Iris pigment epithelial cell (primary cell): Measurements from ENCODE around the gene PIGR.
A peak's percentile ranks its signal among the peaks of the same experiment; 100 is the strongest.

Source experiments
- DNase-seq: peaks from one replicate; pipeline ENCODE4 v3.0.0-alpha.2; 2011; ENCODE audit warnings: low read depth

Gene PIGR

DNA sequence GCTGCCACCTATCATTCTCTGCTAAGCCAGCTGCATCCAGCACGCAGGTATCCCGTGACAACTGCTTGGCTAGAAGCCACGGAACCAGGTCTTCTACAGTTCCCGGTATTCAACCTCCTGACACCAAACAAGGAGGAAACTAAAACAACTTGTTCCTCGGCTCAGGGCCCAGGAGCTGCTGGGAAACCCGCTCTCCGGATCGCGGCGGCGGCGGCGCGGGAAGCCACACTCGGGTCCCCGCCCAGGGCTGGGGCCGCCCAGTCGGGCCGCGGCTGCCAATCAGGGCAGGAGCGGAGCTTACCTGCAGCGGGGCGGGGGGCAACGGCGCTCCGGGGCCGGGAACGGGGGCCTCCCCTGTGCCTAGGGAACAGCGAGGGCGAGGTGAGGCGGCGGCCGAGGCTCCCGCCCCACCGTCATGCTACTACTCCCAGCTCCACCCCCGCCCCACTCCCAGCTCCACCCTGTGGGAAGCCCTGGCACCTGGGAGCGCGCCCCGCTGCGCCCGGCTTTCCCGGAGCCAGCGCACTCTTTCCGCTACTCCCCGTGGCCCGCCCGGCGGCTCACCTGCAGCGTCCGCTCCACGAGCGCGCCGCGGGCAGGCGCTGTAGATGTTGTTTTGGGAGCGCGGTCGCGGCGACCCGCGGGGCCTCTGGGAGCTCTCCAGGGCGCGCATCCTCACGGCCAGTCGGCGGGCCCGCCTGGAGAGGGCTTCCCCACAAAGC is 36.9 kb downstream of the PIGR start:
- DNase-seq, result no peak

- DNase-seq, result no peak
Measured at GRCh38 chr1:206908038-206908437, 38.2 kb downstream of the PIGR start.

- DNase-seq, result peak; percentile 25
Measured at GRCh38 chr1:206907304-206907991, 38.8 kb downstream of the PIGR start.

DNA sequence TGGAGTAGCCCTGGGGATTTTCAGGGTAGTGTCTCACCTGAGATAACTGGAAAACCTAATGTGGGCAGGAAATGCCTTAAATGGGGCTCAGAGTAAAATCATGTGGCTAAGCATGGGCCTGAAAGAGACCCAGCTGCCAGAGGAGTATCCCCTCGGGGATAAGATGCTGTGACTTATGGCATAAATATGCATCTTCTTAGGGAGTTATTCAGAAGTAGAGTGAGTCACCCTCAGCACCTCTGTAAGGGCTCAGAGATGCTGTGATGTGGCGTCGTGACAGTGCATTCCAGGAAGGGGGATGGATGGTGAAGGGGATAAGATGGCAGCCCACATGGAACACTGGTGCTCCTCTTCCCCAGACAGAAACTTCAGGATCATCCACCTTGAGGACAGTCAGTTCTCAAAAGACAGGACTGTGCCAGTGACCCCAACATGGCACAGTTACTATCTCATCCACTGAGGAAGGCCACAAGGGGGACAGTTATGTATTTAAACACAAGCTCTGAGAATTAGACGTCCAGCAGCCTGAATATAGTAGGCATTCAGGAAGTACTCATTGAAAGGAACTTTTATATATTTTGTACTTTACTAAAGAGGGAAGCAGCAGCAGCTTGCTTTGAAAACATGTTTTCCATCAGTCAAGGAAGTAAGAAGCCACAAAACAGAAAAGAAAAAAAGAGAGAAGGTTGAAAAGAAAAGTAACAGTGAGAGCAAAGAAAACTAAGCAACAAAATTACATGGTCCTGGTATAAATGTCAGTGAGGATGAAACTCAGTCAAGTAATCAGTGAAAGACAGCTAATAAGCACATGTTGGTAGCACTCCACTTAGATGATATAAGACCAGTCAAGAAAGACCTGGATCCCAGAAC is 40.7 kb downstream of the PIGR start:
- DNase-seq, result peak; percentile 86

- no peak for DNase-seq
Measured at GRCh38 chr1:206904423-206905142, 41.7 kb downstream of the PIGR start.

- peak; percentile 41 for DNase-seq
Measured at GRCh38 chr1:206903687-206904086, 42.6 kb downstream of the PIGR start.

GRCh38 chr1:206902702-206903101 is 43.6 kb downstream of the PIGR start:
- DNase-seq, result no peak

DNA sequence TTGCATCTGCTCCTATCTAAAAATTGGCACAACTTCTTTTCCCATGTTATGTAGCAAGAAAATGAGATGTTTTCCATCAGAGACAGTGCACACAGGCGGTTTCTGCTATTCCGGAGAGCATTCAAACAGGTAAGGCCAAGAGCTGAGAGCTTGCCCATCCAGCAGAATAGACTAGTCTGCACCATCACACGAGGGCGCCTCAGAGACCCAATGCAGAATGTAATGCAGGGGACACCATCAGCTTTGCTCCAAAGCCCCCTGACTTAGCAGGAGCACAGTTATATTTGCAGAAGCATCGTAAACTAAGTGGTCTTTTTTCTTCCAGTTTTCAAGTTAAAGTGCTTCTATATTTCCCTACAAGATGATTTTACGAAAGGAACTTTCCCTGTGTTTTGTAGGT is 44.3 kb downstream of the PIGR start:
- DNase-seq, result no peak

GRCh38 chr1:206900149-206900548 is 46.1 kb downstream of the PIGR start:
- no peak for DNase-seq

DNA sequence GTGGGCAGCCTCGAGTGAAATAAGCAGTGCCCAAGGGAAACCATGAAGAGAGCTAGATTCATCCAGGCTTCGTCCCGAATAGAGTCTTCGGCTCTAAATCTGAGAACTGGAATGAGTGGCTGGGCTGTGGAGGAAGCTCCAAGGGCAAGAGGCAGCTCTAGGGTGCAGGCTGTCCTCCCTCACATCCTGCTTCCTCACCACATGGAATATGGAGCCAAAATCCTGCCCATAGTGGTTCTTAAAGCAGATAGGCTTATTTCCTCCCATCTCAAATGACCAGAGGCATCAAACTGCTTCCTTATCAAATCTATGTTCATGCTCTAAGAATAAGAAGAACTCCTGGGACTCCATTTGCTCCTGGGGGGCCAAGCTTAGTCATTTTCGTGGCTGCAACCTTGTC is 46.5 kb downstream of the PIGR start:
- no peak for DNase-seq

DNA sequence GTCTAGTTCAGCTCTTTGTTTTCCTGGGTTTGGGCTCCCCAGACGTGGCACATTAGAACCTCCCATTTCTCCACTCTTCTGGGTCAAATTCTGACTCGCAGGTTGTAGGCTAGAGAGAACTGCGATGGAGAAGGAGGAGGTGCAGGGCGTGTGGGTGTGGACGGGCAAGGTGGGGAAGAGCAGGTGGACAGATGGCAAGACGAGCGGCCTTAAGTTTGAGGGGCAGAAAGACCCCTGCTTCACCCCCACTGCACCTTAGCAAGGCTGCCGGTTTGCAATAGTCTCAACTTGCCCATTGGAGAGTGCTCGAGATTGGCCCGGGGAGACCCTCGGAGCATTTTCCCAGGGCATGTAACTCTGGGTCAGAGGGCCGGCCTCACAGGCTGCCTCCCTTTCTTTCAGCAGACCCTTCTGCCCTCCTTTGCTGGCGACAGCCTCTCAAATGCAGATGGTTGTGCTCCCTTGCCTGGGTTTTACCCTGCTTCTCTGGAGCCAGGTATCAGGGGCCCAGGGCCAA is 47.3 kb downstream of the PIGR start:
- DNase-seq, result no peak

DNA sequence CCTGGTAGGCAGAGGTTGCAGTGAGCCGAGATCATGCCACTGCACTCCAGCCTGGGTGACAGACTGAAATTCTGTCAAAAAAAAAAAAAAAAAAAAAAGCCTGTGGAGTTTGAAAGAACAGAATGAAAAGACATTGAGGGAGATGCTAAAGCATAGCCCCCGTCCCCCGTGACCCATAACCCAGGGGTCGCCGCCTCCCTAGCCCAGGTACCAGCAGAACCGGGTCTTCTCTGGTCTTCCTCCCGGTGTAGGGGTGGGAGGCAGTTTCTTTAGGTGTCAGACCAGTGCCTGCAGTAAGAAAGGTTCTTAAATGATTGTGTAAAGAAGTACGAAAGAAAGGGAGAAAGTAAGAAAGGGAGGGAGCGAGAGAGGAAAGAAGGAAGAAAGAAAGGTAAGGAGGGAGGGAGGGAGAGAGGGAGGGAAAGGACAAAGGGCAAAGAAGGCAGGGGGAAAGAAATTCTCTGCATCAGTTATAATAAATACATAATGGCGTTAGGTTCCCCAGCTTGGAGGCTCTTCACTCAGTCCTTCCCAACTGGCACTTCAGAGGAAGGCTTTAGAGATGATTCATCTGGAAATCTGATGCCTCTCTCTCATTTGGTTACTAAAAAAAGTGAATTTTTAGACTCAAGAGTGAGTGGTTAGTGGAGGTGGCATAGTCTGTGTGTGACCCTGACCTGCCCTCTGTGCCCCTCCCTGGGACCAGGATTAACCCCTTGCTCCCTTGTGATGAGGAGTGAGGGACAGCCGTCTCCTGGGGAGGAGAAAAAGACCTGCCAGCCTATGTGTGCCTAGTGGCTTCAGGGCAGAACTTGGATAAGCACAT is 48.0 kb downstream of the PIGR start:
- peak; percentile 69 for DNase-seq

DNA sequence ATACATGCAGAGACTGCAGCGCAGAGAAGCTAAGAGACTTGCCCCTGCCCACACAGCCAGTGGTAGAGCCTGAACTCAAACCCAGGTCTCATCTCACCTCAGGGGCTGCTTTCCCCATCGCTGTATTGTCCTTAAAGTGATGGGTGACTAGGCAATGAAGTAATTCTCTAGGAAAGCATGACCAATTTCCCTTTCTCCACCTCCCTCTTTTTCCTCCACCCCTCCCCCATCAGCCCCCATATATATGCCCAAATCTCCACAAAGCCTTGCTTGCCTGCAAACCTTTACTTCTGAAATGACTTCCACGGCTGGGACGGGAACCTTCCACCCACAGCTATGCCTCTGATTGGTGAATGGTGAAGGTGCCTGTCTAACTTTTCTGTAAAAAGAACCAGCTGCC is 49.1 kb downstream of the PIGR start, which contains the start of gene IL24:
Gene IL24 (plus strand): TSS at position 269 of the 400 bp plus-strand sequence. CDS start 390 bp downstream, outside the sequence.
- DNase-seq, result no peak

- no peak for DNase-seq
Measured at GRCh38 chr1:206896261-206896660, 50.0 kb downstream of the PIGR start.

DNA sequence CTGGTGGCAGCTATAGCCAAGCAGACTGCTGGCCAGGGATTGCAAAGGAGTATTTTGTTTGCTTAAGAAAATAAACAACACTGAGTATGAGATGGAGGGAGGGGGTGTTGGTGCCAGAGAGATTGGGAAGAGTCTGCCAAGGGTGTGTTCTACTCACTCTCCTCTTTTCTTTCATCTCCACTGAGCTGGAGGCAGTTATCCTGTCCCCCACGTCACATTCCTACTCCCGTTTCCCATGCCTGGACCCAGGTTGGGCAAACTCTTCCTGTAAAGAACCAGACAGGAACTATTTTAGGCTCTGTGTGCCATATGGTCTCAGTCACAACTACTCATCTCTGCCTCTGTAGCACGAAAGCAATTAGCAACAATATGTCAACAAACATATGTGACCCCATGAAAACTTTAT is 50.4 kb downstream of the PIGR start:
- peak; percentile 22 for DNase-seq

DNA sequence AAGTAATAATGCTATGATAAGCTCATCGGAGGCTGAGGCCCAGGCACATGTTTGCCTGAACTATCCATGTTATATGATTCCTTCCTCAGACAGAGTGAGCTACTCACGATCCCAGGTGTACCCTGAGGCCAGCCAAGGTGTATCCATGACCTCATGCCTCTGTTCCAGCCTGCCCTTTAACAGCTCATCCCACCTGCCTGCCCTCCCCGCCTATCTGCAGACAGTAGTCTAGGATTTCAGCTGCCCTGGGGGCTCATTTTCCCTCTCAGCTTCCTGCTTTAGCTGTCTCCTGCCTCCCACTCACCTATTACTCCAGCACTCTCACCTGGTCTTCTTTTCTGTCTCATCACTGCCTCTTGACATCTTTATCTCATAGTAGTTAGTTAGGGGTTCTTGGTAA is 50.9 kb downstream of the PIGR start:
- DNase-seq, result no peak

- no peak for DNase-seq
Measured at GRCh38 chr1:206893380-206893779, 52.9 kb downstream of the PIGR start.

GRCh38 chr1:206892351-206892984 is 53.8 kb downstream of the PIGR start:
- DNase-seq, result peak; percentile 79

DNA sequence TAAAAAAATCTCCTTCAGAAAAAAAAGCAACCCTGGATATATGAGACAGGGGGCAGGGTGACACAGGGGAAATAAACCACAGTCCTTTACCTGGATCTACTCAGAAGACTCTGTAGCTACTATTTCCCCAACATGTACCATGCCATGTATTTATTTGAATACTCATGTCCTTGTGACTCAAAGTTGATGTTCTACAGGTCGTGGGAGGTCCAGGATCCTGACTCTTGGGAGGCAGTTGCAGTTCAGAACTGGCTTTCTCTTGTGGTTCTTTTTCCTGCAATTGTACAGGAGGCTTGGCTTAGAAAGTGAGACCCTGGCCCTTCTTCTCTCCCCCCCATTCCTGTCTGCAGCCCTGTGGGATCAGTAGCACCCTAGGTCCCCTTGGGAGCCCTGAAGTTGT is 54.9 kb downstream of the PIGR start:
- peak; percentile 45 for DNase-seq
